H1 (cell line): ENCODE measurements around the gene SLCO2A1. TPM values are rescaled to one million over a fixed set of nuclear protein-coding genes. Genes with fewer than 3 reads are reported as not detected.
A peak's percentile ranks its signal among the peaks of the same experiment; 100 is the strongest.

Experiments
- CTCF ChIA-PET: fragments of 300-600 bp; sonication (Branson Sonifier 250); formaldehyde crosslinking; loops from one replicate; lab custom pipeline; 2021; ENCODE audit not compliant: partially characterized antibody; lab: Charles Lee
- POLR2A ChIA-PET: fragments of 300-600 bp; sonication (Branson Sonifier 250); formaldehyde crosslinking; loops from one replicate; lab custom pipeline; 2021; ENCODE audit warnings: inconsistent platforms; ENCODE audit not compliant: partially characterized antibody; lab: Charles Lee
- DNase-seq, 2 experiments: peaks; one replicate each; pipeline versions ENCODE4 v3.0.0 to v3.0.0-alpha.2; 2010 to 2022; ENCODE audit warnings: low spot score in 2 of 2, low read depth in 1 of 2, mixed read lengths in 1 of 2
- FAIRE-seq: peaks from 2 replicates; lab custom pipeline; 2011; peaks lifted over from hg19 to GRCh38; lab: Jason Lieb, UNC
- H2AFZ ChIP-seq: 2 replicates; pipeline ENCODE4 v1.8.1; 2012; ENCODE audit warnings: low read length, inconsistent platforms
- H2AK5ac ChIP-seq: 2 replicates; pipeline ENCODE4 v1.6.1; 2013; ENCODE audit warnings: low read depth, low read length
- H2BK120ac ChIP-seq: replicated peaks from 2 replicates; pipeline ENCODE3; 2013; ENCODE audit warnings: low read depth, low read length, inconsistent platforms
- H2BK12ac ChIP-seq: 2 replicates; pipeline ENCODE4 v1.6.1; 2013; ENCODE audit warnings: low read depth, low read length
- H2BK15ac ChIP-seq: 2 replicates; pipeline ENCODE4 v1.6.1; 2013; ENCODE audit warnings: low read length
- H2BK20ac ChIP-seq: 2 replicates; pipeline ENCODE4 v1.6.1; 2013; ENCODE audit warnings: low read length
- H2BK5ac ChIP-seq: 2 replicates; pipeline ENCODE4 v1.6.1; 2013; ENCODE audit warnings: low read depth, low read length
- H3K14ac ChIP-seq: 2 replicates; pipeline ENCODE4 v1.6.1; 2013; ENCODE audit warnings: inconsistent platforms; ENCODE audit not compliant: insufficient read length
- H3K18ac ChIP-seq: 2 replicates; pipeline ENCODE4 v1.6.1; 2013; ENCODE audit warnings: low read length; ENCODE audit errors: extremely low read depth
- H3K23ac ChIP-seq: 2 replicates; pipeline ENCODE4 v1.6.1; 2013; ENCODE audit warnings: inconsistent platforms; ENCODE audit not compliant: insufficient read length
- H3K23me2 ChIP-seq: 2 replicates; pipeline ENCODE4 v1.6.1; 2013; ENCODE audit warnings: low read depth, low read length
- H3K27ac ChIP-seq: 2 replicates; pipeline ENCODE4 v1.6.1; 2011; ENCODE audit warnings: low read depth, low read length, inconsistent platforms
- H3K27me3 ChIP-seq, 4 experiments: replicated peaks in 1 of 4; 1 replicate in 1 of 4; 2 replicates in 3 of 4; pipeline versions ENCODE4 v1.6.1 to v1.8.1; 2011 to 2013; ENCODE audit warnings: low read length in 3 of 4, mild to moderate bottlenecking in 3 of 4, inconsistent platforms in 2 of 4, mixed read lengths in 2 of 4, moderate library complexity in 1 of 4; ENCODE audit not compliant: control insufficient read depth in 3 of 4, insufficient read depth in 3 of 4; ENCODE audit errors: extremely low read depth in 1 of 4
- H3K36me3 ChIP-seq, 4 experiments: 2 replicates each; pipeline versions ENCODE4 v1.6.1 to v1.8.1; 2011 to 2013; ENCODE audit warnings: mild to moderate bottlenecking in 4 of 4, low read length in 3 of 4, moderate library complexity in 2 of 4, control low read depth in 1 of 4, inconsistent platforms in 1 of 4; ENCODE audit not compliant: insufficient read depth in 4 of 4, control insufficient read depth in 2 of 4
- H3K4ac ChIP-seq: replicated peaks from 2 replicates; pipeline ENCODE3; 2013; ENCODE audit warnings: low read length, low read depth, mixed read lengths, inconsistent platforms; ENCODE audit not compliant: insufficient read length
- H3K4me1 ChIP-seq, 4 experiments: replicated peaks in 1 of 4; 1 replicate in 1 of 4; 2 replicates in 3 of 4; pipeline versions ENCODE4 v1.6.1 to v1.8.1; 2011 to 2013; ENCODE audit warnings: low read length in 3 of 4, inconsistent platforms in 2 of 4, mixed read lengths in 1 of 4; ENCODE audit not compliant: insufficient read depth in 4 of 4, control insufficient read depth in 3 of 4
- H3K4me2 ChIP-seq, 2 experiments: 2 replicates each; pipeline versions ENCODE4 v1.6.1 to v1.8.1; 2011 to 2013; ENCODE audit warnings: low read depth in 2 of 2, low read length in 2 of 2, control low read depth in 1 of 2, inconsistent platforms in 1 of 2, mild to moderate bottlenecking in 1 of 2; ENCODE audit not compliant: insufficient read depth in 1 of 2
- H3K4me3 ChIP-seq, 4 experiments: fragments of 200-600, 300-600 bp in 1 of 4; sonication (generic), shearing (Covaris generic), sonication (Bioruptor Twin) in 1 of 4; 2 replicates each; pipeline versions ENCODE4 v1.5.1 to v1.8.1; 2011 to 2016; ENCODE audit warnings: low read length in 4 of 4, low read depth in 3 of 4, control low read depth in 2 of 4, inconsistent platforms in 2 of 4, mild to moderate bottlenecking in 2 of 4, mixed read lengths in 1 of 4, moderate library complexity in 1 of 4; ENCODE audit not compliant: insufficient read depth in 2 of 4; ENCODE audit errors: extremely low read depth in 1 of 4
- H3K56ac ChIP-seq: replicated peaks from 2 replicates; pipeline ENCODE3; 2013; ENCODE audit warnings: low read depth, mild to moderate bottlenecking, mixed read lengths, low read length, inconsistent platforms; ENCODE audit not compliant: insufficient read length
- H3K79me1 ChIP-seq: 2 replicates; pipeline ENCODE4 v1.6.1; 2013; ENCODE audit warnings: low read depth, low read length, control low read depth
- H3K79me2 ChIP-seq, 2 experiments: 2 replicates each; pipeline versions ENCODE4 v1.6.1 to v1.8.1; 2012 to 2013; ENCODE audit warnings: low read length in 2 of 2, mild to moderate bottlenecking in 2 of 2, inconsistent platforms in 1 of 2; ENCODE audit not compliant: insufficient read depth in 2 of 2, control insufficient read depth in 1 of 2
- H3K9ac ChIP-seq, 4 experiments: replicated peaks in 1 of 4; 1 replicate in 1 of 4; 2 replicates in 3 of 4; pipeline versions ENCODE4 v1.6.1 to v1.8.1; 2011 to 2013; ENCODE audit warnings: low read depth in 3 of 4, low read length in 3 of 4, control low read depth in 2 of 4, mild to moderate bottlenecking in 2 of 4, moderate library complexity in 2 of 4, inconsistent platforms in 1 of 4; ENCODE audit errors: extremely low read depth in 1 of 4
- H3K9me3 ChIP-seq, 2 experiments: 2 replicates each; pipeline versions ENCODE4 v1.6.1 to v1.8.1; 2012 to 2013; ENCODE audit warnings: mild to moderate bottlenecking in 2 of 2, moderate library complexity in 2 of 2, control low read depth in 1 of 2, inconsistent platforms in 1 of 2, low read depth in 1 of 2, low read length in 1 of 2, mixed read lengths in 1 of 2; ENCODE audit not compliant: insufficient read depth in 2 of 2
- H4K20me1 ChIP-seq, 2 experiments: replicated peaks in 1 of 2; 2 replicates each; pipeline versions ENCODE3 to v1.8.1; 2011 to 2013; ENCODE audit warnings: inconsistent platforms in 2 of 2, low read length in 2 of 2, mild to moderate bottlenecking in 1 of 2; ENCODE audit not compliant: insufficient read depth in 2 of 2, control insufficient read depth in 1 of 2
- H4K5ac ChIP-seq: 2 replicates; pipeline ENCODE4 v1.6.1; 2013; ENCODE audit warnings: low read length, low read depth, mixed read lengths, inconsistent platforms; ENCODE audit not compliant: insufficient read length
- H4K8ac ChIP-seq: 2 replicates; pipeline ENCODE4 v1.8.0; 2013; ENCODE audit warnings: mild to moderate bottlenecking, moderate library complexity, low read length, inconsistent platforms; ENCODE audit not compliant: insufficient read depth; ENCODE audit errors: extremely low read depth
- H4K91ac ChIP-seq: replicated peaks from 2 replicates; pipeline ENCODE3; 2013; ENCODE audit warnings: low read length, mixed read lengths, inconsistent platforms; ENCODE audit not compliant: insufficient read length
- CHD1 ChIP-seq: IDR thresholded peaks from 2 replicates; pipeline ENCODE4 v1.6.1; 2012; ENCODE audit warnings: low read depth, low read length, improper control_type of control experiment
- NANOG ChIP-seq: IDR thresholded peaks from 2 replicates; pipeline ENCODE4 v1.6.1; 2011; ENCODE audit warnings: low read length, low read depth, mild to moderate bottlenecking, inconsistent platforms; ENCODE audit not compliant: insufficient read depth, poor library complexity, severe bottlenecking
- WGBS, 2 experiments: shearing (Covaris generic) in 1 of 2; methylation state at CpG; one replicate each; pipeline versions ENCODE4 v1.1.6 to v1.1.7; 2013 to 2015; ENCODE audit warnings: low lambda C conversion rate in 2 of 2, mixed read lengths in 2 of 2, inconsistent platforms in 1 of 2, low coverage in 1 of 2, missing lambda C conversion rate in 1 of 2; ENCODE audit not compliant: insufficient replicate concordance in 2 of 2, insufficient coverage in 1 of 2, insufficient read length in 1 of 2; ENCODE audit errors: extremely low coverage in 1 of 2, missing lambda C conversion rate in 1 of 2; 5-methylcytosine and 5-hydroxymethylcytosine counted together
- polyA plus RNA-seq, 7 experiments: library from polyadenylated mRNA; depleted of rRNA in 3 of 7; stranded (reverse) in 5 of 7; unstranded in 2 of 7; fragments of >200 nt in 5 of 7; fragments of 200-250 nt in 2 of 7; gene quantifications; 1 replicate in 5 of 7; 2 replicates in 1 of 7; 4 replicates in 1 of 7; pipeline versions ENCODE4 v1.2.1 to v1.2.3, GENCODE V29; 2011 to 2013; ENCODE audit warnings: missing spikeins in 2 of 7, mixed read lengths in 2 of 7
- total RNA-seq: library from RNA; stranded (reverse); fragmentation: NEBNext Ultra II Directional; extraction: Animal tissue kit (Norgen Biotek cat#: 25700); gene quantifications from 2 replicates; pipeline ENCODE4 v1.2.1, GENCODE V29; 2021

SLCO2A1 gene
- total and polyA plus RNA-seq, 2 of the 8 experiments (the other 6 are each of a cell fraction or from before 2014, with no cell fraction given): 1.1 to 2.3 TPM

DNA sequence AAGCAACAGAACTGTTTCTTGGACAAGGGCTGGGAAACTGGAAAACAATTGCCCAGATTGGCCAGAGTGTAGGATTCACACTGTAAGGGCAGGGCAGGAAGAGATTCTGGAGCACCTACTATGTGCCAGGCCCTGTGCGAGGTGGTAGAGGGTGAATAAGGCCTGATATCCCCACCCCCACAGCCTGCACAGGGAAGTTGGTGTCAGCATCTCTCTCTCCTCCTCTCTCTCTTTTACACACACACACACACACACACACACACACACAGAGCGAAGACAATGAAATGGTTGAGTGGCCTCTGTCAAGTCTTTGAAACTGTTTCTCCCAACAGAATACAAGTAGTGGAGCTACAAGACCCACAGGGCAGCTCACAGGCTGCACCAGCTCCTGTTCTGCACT, 47.1 kb upstream of the SLCO2A1 start:
- WGBS, 2 experiments: 89% methylated on average over 2 of the region's 2 CpGs; no CpG with 5 or more reads in 1 of the 2 experiments
- TF ChIP-seq CHD1: no peak
- TF ChIP-seq NANOG: no peak

More for the DNA sequence above, 47.1 kb upstream of the SLCO2A1 start:
- no peak overlapping the region for H3K18ac ChIP-seq
- no peak overlapping the region for H2BK5ac ChIP-seq
- no peaks in the 10 kb centered on the region for H3K36me3 ChIP-seq
- no peaks in the 10 kb centered on the region for H3K79me2 ChIP-seq
- ChIA-PET CTCF (no interaction called here), POLR2A (no interaction called here)
- no peaks in the 10 kb centered on the region for H4K20me1 ChIP-seq
- H2BK120ac ChIP-seq: no peak overlapping the region
- no peak overlapping the region for H2BK20ac ChIP-seq
- H3K79me1 ChIP-seq: no peaks in the 10 kb centered on the region
- no peak overlapping the region for H3K4ac ChIP-seq
- no peak overlapping the region for H3K4me3 ChIP-seq
- H4K5ac ChIP-seq: no peak overlapping the region
- H2AFZ ChIP-seq: no peak overlapping the region
- no peak overlapping the region for H2BK12ac ChIP-seq
- H3K23ac ChIP-seq: no peak overlapping the region
- H3K27me3 ChIP-seq: no peaks in the 10 kb centered on the region
- H3K56ac ChIP-seq: no peak overlapping the region
- H3K9me3 ChIP-seq: peaks cover 6 to 8% of the 10 kb centered on the region in 2 experiments; a peak in 3 of 4 replicates
- H4K91ac ChIP-seq: no peak overlapping the region
- no peaks in the 10 kb centered on the region for H3K4me1 ChIP-seq
- no peak overlapping the region for H3K9ac ChIP-seq
- H2AK5ac ChIP-seq: no peak overlapping the region
- no peak overlapping the region for H2BK15ac ChIP-seq
- FAIRE-seq (no peak), DNase-seq (peak in 1 of 2 experiments; percentile 22)
- H3K23me2 ChIP-seq: no peaks in the 10 kb centered on the region
- no peak overlapping the region for H3K4me2 ChIP-seq
- H4K8ac ChIP-seq: no peak overlapping the region
- no peak overlapping the region for H3K14ac ChIP-seq
- H3K27ac ChIP-seq: no peak overlapping the region
